CD8-positive, alpha-beta memory T cell (primary cell): ENCODE data around the gene KRT35. TPM values are rescaled to one million over a fixed set of nuclear protein-coding genes. Genes with fewer than 3 reads are reported as not detected.
A peak's percentile ranks its signal among the peaks of the same experiment; 100 is the strongest.

Experiments
- CTCF ChIA-PET: fragments of 350-600 bp; sonication (Branson Sonifier 250); formaldehyde crosslinking; loops from one replicate; lab custom pipeline; 2021; ENCODE audit warnings: antibody characterized with exemption; lab: Charles Lee
- POLR2A ChIA-PET: fragments of 350-600 bp; sonication (Branson Sonifier 250); formaldehyde crosslinking; loops from one replicate; lab custom pipeline; 2021; ENCODE audit warnings: antibody characterized with exemption; lab: Charles Lee
- DNase-seq, 5 donors: peaks; one replicate each; pipeline versions ENCODE4 v3.0.0 to v3.0.0-alpha.2; 2020 to 2022; ENCODE audit warnings: mixed read lengths in 1 of 5
- H3K27ac ChIP-seq: one replicate; pipeline ENCODE4 v1.7.0; 2013; ENCODE audit warnings: low read depth, mild to moderate bottlenecking, low read length, moderate library complexity
- H3K27me3 ChIP-seq: 2 replicates; pipeline ENCODE4 v1.7.0; 2013; ENCODE audit warnings: low read length, mild to moderate bottlenecking; ENCODE audit not compliant: insufficient read depth, poor library complexity, severe bottlenecking
- H3K36me3 ChIP-seq: 2 replicates; pipeline ENCODE4 v1.7.0; 2013; ENCODE audit warnings: mild to moderate bottlenecking, low read length, moderate library complexity; ENCODE audit not compliant: insufficient read depth
- H3K4me1 ChIP-seq: 2 replicates; pipeline ENCODE4 v1.7.0; 2013; ENCODE audit warnings: mild to moderate bottlenecking, low read length, moderate library complexity; ENCODE audit not compliant: insufficient read depth
- H3K4me3 ChIP-seq: 2 replicates; pipeline ENCODE4 v1.7.0; 2013; ENCODE audit warnings: mild to moderate bottlenecking, low read length
- H3K9me3 ChIP-seq: 2 replicates; pipeline ENCODE4 v1.7.0; 2013; ENCODE audit warnings: mild to moderate bottlenecking, low read length
- H3K27ac Mint-ChIP-seq, 8 donors: one replicate each; pipeline ENCODE4 v1.8.0; 2020 to 2021; ENCODE audit warnings: mixed read lengths in 8 of 8, mild to moderate bottlenecking in 6 of 8, inconsistent platforms in 3 of 8, moderate library complexity in 3 of 8
- H3K27me3 Mint-ChIP-seq, 2 donors: one replicate each; pipeline ENCODE4 v1.8.0; 2020 to 2021; ENCODE audit warnings: mixed read lengths in 2 of 2, mild to moderate bottlenecking in 1 of 2, moderate library complexity in 1 of 2
- H3K36me3 Mint-ChIP-seq, 3 donors: one replicate each; pipeline ENCODE4 v1.8.0; 2020 to 2021; ENCODE audit warnings: mixed read lengths in 3 of 3, inconsistent platforms in 1 of 3, mild to moderate bottlenecking in 1 of 3
- H3K4me1 Mint-ChIP-seq, 3 donors: one replicate each; pipeline ENCODE4 v1.8.0; 2020 to 2021; ENCODE audit warnings: mixed read lengths in 3 of 3, inconsistent platforms in 1 of 3, mild to moderate bottlenecking in 1 of 3
- H3K4me3 Mint-ChIP-seq, 7 donors: one replicate each; pipeline ENCODE4 v1.8.0; 2020 to 2021; ENCODE audit warnings: mixed read lengths in 7 of 7, mild to moderate bottlenecking in 6 of 7, moderate library complexity in 4 of 7, inconsistent platforms in 2 of 7
- H3K9me3 Mint-ChIP-seq, 5 donors: one replicate each; pipeline ENCODE4 v1.8.0; 2020 to 2022; ENCODE audit warnings: mixed read lengths in 5 of 5, mild to moderate bottlenecking in 3 of 5, moderate library complexity in 2 of 5, inconsistent platforms in 1 of 5
- polyA plus RNA-seq: library from polyadenylated mRNA; unstranded; fragments of 300-500 nt; fragmentation: Illumina TruSeq; gene quantifications from one replicate; pipeline ENCODE4 v1.2.3, GENCODE V29; 2021
- total RNA-seq, 2 experiments: library from RNA; stranded (reverse); gene quantifications; one replicate each; pipeline ENCODE4 v1.2.3, GENCODE V29; 2021

Gene KRT35
- total and polyA plus RNA-seq, 3 experiments from 2014 or later, result not detected

GRCh38 chr17:41452281-41452680 lies 28.7 kb downstream of the KRT35 start:
- no peak overlapping the region for H3K4me3 Mint-ChIP-seq
- H3K4me3 ChIP-seq, result no peak overlapping the region
- H3K36me3 Mint-ChIP-seq, result no peaks in the 10 kb centered on the region
- no peaks in the 10 kb centered on the region for H3K27me3 ChIP-seq
- no peak for DNase-seq
- H3K27ac Mint-ChIP-seq, result peak overlapping the region in 1 of 8 donors; percentile 22
- no peaks in the 10 kb centered on the region for H3K36me3 ChIP-seq
- POLR2A ChIA-PET, result interaction anchor here (0.7 kb wide), 1 partner anchor 11 kb away, joined by 3 read pairs; no protein-coding TSS in a partner anchor
- no peaks in the 10 kb centered on the region for H3K4me1 ChIP-seq
- H3K27ac ChIP-seq, result no peak overlapping the region
- H3K9me3 ChIP-seq, result no peaks in the 10 kb centered on the region
- H3K9me3 Mint-ChIP-seq, result no peaks in the 10 kb centered on the region
- peaks cover 7 to 26% of the 10 kb centered on the region in 2 donors for H3K27me3 Mint-ChIP-seq
- CTCF ChIA-PET, result no interaction called here
- no peaks in the 10 kb centered on the region for H3K4me1 Mint-ChIP-seq

- DNase-seq, result no peak
- Histone ChIP-seq H3K9me3 (no peaks in the 10 kb centered on the region), H3K27me3 (no peaks in the 10 kb centered on the region), H3K4me1 (no peaks in the 10 kb centered on the region), H3K4me3 (no peak overlapping the region), H3K36me3 (no peaks in the 10 kb centered on the region), H3K27ac (no peak overlapping the region)
- Mint-ChIP-seq H3K27me3 (peaks cover 10 to 30% of the 10 kb centered on the region in 2 donors), H3K27ac (no peak overlapping the region), H3K36me3 (no peaks in the 10 kb centered on the region), H3K9me3 (no peaks in the 10 kb centered on the region), H3K4me1 (no peaks in the 10 kb centered on the region), H3K4me3 (no peak overlapping the region)
- ChIA-PET POLR2A (no interaction called here), CTCF (no interaction called here)
These were observed 29.7 kb downstream of the KRT35 start for GRCh38 chr17:41451154-41451728.

GRCh38 chr17:41449008-41449407 lies 31.9 kb downstream of the KRT35 start:
- Histone ChIP-seq H3K4me1 (no peaks in the 10 kb centered on the region), H3K27me3 (no peaks in the 10 kb centered on the region), H3K4me3 (no peak overlapping the region), H3K9me3 (no peaks in the 10 kb centered on the region), H3K36me3 (no peaks in the 10 kb centered on the region), H3K27ac (no peak overlapping the region)
- DNase-seq, result no peak
- H3K9me3 Mint-ChIP-seq, result no peaks in the 10 kb centered on the region
- H3K36me3 Mint-ChIP-seq, result no peaks in the 10 kb centered on the region
- no peaks in the 10 kb centered on the region for H3K4me1 Mint-ChIP-seq
- H3K27ac Mint-ChIP-seq, result no peak overlapping the region
- POLR2A ChIA-PET, result no interaction called here
- CTCF ChIA-PET, result no interaction called here
- H3K27me3 Mint-ChIP-seq, result peaks cover 13 to 40% of the 10 kb centered on the region in 2 donors
- H3K4me3 Mint-ChIP-seq, result no peak overlapping the region

- Histone ChIP-seq H3K4me1 (no peaks in the 10 kb centered on the region), H3K27me3 (no peaks in the 10 kb centered on the region), H3K36me3 (no peaks in the 10 kb centered on the region), H3K9me3 (no peaks in the 10 kb centered on the region), H3K27ac (no peak overlapping the region), H3K4me3 (no peak overlapping the region)
- peaks cover 14 to 43% of the 10 kb centered on the region in 2 donors for H3K27me3 Mint-ChIP-seq
- H3K9me3 Mint-ChIP-seq, result no peaks in the 10 kb centered on the region
- no peaks in the 10 kb centered on the region for H3K4me1 Mint-ChIP-seq
- no peaks in the 10 kb centered on the region for H3K36me3 Mint-ChIP-seq
- peak overlapping the region in 1 of 8 donors; percentile 44 for H3K27ac Mint-ChIP-seq
- POLR2A ChIA-PET, result no interaction called here
- no peak for DNase-seq
- CTCF ChIA-PET, result no interaction called here
- H3K4me3 Mint-ChIP-seq, result no peak overlapping the region
These were observed 32.4 kb downstream of the KRT35 start for GRCh38 chr17:41448506-41448905.

- Histone ChIP-seq H3K27me3 (no peaks in the 10 kb centered on the region), H3K4me1 (no peaks in the 10 kb centered on the region), H3K9me3 (no peaks in the 10 kb centered on the region), H3K36me3 (no peaks in the 10 kb centered on the region), H3K27ac (no peak overlapping the region), H3K4me3 (no peak overlapping the region)
- no peak for DNase-seq
- no peaks in the 10 kb centered on the region for H3K36me3 Mint-ChIP-seq
- POLR2A ChIA-PET, result no interaction called here
- no peaks in the 10 kb centered on the region for H3K9me3 Mint-ChIP-seq
- CTCF ChIA-PET, result no interaction called here
- no peaks in the 10 kb centered on the region for H3K4me1 Mint-ChIP-seq
- peaks cover 14 to 56% of the 10 kb centered on the region in 2 donors for H3K27me3 Mint-ChIP-seq
- no peak overlapping the region for H3K27ac Mint-ChIP-seq
- H3K4me3 Mint-ChIP-seq, result no peak overlapping the region
These were observed 34.1 kb downstream of the KRT35 start for GRCh38 chr17:41446806-41447205.

- Mint-ChIP-seq H3K36me3 (no peaks in the 10 kb centered on the region), H3K27ac (no peak overlapping the region), H3K27me3 (peaks cover 17 to 52% of the 10 kb centered on the region in 2 donors), H3K4me1 (no peaks in the 10 kb centered on the region), H3K4me3 (no peak overlapping the region), H3K9me3 (no peaks in the 10 kb centered on the region)
- H3K27ac ChIP-seq, result no peak overlapping the region
- H3K36me3 ChIP-seq, result no peaks in the 10 kb centered on the region
- DNase-seq, result no peak
- ChIA-PET CTCF (interaction anchor here (1.3 kb wide), 1 partner anchor 122 kb away, joined by 3 read pairs; no protein-coding TSS in a partner anchor), POLR2A (no interaction called here)
- no peaks in the 10 kb centered on the region for H3K9me3 ChIP-seq
- no peaks in the 10 kb centered on the region for H3K27me3 ChIP-seq
- H3K4me3 ChIP-seq, result no peak overlapping the region
- no peaks in the 10 kb centered on the region for H3K4me1 ChIP-seq
These were observed 36.3 kb downstream of the KRT35 start for GRCh38 chr17:41444640-41445039.

- no peak overlapping the region for H3K4me3 ChIP-seq
- no peaks in the 10 kb centered on the region for H3K4me1 ChIP-seq
- ChIA-PET POLR2A (no interaction called here), CTCF (interaction anchor here (0.6 to 1.3 kb wide), 2 partner anchors 122 to 467 kb away, joined by 3 read pairs; no protein-coding TSS in a partner anchor)
- Mint-ChIP-seq H3K27me3 (peaks cover 17 to 53% of the 10 kb centered on the region in 2 donors), H3K4me3 (no peak overlapping the region), H3K36me3 (no peaks in the 10 kb centered on the region), H3K27ac (peak overlapping the region in 2 of 8 donors; percentile 66 to 84), H3K4me1 (no peaks in the 10 kb centered on the region), H3K9me3 (no peaks in the 10 kb centered on the region)
- no peak overlapping the region for H3K27ac ChIP-seq
- no peaks in the 10 kb centered on the region for H3K36me3 ChIP-seq
- DNase-seq, result no peak
- no peaks in the 10 kb centered on the region for H3K9me3 ChIP-seq
- H3K27me3 ChIP-seq, result no peaks in the 10 kb centered on the region
These were observed 36.8 kb downstream of the KRT35 start for GRCh38 chr17:41444186-41444585.

GRCh38 chr17:41442739-41443138 lies 38.2 kb downstream of the KRT35 start:
- ChIA-PET CTCF (no interaction called here), POLR2A (no interaction called here)
- H3K27me3 Mint-ChIP-seq, result peaks cover 15 to 46% of the 10 kb centered on the region in 2 donors
- no peak overlapping the region for H3K27ac ChIP-seq
- no peaks in the 10 kb centered on the region for H3K9me3 ChIP-seq
- no peaks in the 10 kb centered on the region for H3K4me1 ChIP-seq
- H3K4me1 Mint-ChIP-seq, result no peaks in the 10 kb centered on the region
- H3K36me3 ChIP-seq, result no peaks in the 10 kb centered on the region
- peak overlapping the region in 1 of 7 donors; percentile 27 for H3K4me3 Mint-ChIP-seq
- H3K27me3 ChIP-seq, result no peaks in the 10 kb centered on the region
- no peaks in the 10 kb centered on the region for H3K9me3 Mint-ChIP-seq
- DNase-seq, result no peak
- H3K4me3 ChIP-seq, result no peak overlapping the region
- H3K27ac Mint-ChIP-seq, result no peak overlapping the region
- no peaks in the 10 kb centered on the region for H3K36me3 Mint-ChIP-seq
